ENCODE results near the gene MTA2. TPM values are rescaled to one million over a fixed set of nuclear protein-coding genes. Genes with fewer than 3 reads are reported as not detected.
A peak's percentile ranks its signal among the peaks of the same experiment; 100 is the strongest.
"Not testable (repeated sequence)": the region's sequence is repeated elsewhere in the genome, so short reads cannot be mapped to it uniquely, and the experiment has no call there.

The MTA2 gene
- total RNA-seq, 1 experiment from 2014 or later: 166 TPM

DNA sequence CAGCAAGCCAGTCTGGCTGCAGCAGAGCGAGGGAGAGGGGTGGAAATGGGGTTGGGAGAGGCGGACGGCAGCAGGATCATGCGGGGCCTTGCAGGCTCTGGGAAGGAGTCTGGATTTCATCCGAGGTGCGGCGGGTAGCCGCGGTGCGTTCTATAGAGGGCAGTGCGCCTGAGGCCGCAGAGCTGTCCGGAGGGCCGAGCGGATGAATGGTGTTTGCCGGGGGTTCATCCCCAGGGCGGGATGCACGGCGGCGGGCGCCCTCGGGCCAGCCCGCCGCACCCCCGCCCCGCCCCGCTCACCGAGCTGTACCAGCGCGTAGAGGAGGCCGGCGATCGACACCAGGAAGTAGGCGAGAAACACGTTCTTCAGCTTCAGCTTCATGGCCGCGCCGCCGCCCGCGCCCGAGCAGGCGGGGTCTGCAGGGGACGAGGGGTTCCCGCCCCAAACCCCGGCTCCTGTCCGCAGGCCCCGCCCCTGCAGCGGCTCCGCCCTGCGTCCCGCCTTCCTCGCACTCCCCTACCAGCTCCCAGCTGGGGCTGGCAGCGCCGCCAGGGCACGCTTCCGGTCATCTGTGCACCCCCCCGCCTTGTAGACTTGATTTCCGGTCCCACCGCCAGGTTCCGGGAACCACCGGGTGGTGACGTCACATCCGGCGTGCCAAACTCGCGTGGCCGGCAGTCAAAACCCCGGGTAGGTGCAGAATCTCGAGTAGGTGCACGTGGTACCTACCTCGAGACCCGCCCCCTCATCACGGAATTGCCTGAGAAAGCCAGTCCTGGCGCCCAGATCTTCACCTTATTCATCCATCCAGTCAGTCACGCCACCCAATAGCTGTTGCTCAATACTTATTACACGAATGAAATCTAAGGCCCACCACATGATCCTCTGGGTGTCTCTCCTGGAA lies 20.2 kb upstream of the MTA2 start, which contains the start of gene B3GAT3:
B3GAT3 (minus strand) TSS at position 420 of the 904 bp plus-strand sequence; CDS start at position 381, 39 bp downstream.
- no peaks in the 10 kb centered on the region for H3K27me3 ChIP-seq (ENCODE audit: control insufficient read depth, insufficient read depth, low read length)
- peak; percentile 100 for DNase-seq

DNA sequence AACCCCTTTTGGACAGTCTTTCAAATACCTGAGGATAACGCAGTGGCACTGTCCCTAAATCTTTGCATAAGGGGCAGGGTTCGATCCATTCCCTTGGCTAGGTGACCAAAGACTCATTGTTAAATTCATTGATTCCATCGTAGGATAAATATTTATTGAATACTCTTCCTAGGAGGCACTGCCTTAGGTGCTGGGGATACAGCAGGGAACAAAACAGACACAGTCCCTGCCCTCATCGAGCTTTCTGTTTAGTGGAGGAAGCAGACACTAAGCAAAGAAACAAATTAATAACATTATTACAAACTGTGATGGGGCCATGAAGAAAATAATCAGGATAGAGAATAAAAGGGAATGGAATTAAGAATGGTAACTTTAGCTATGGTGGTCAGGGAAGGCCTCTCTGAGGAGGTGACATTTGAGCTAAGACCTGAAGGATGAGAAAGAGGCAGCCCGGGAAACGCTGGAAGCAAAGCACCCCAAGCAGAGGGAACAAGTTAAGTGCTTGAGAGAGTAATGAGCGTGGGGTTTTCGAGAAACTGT lies 19.4 kb upstream of the MTA2 start:
- peaks cover 11% of the 10 kb centered on the region for H3K36me3 ChIP-seq (replicated peaks; ENCODE audit: control insufficient read depth, insufficient read depth, low read length)
- H3K4me3 ChIP-seq (ENCODE audit: insufficient read depth, low read depth, low read length): peak overlapping the region; percentile 77
- no peak for DNase-seq
- no peaks in the 10 kb centered on the region for H3K27me3 ChIP-seq (ENCODE audit: control insufficient read depth, insufficient read depth, low read length)

More for the DNA sequence above, 20.2 kb upstream of the MTA2 start, which contains the start of gene B3GAT3:
- Histone ChIP-seq H3K4me3 (ENCODE audit: insufficient read depth, low read depth, low read length) (peak within 1 kb of the TSS; percentile 77), H3K36me3 (replicated peaks; ENCODE audit: control insufficient read depth, insufficient read depth, low read length) (peaks cover 18% of the 10 kb centered on the region)

DNA sequence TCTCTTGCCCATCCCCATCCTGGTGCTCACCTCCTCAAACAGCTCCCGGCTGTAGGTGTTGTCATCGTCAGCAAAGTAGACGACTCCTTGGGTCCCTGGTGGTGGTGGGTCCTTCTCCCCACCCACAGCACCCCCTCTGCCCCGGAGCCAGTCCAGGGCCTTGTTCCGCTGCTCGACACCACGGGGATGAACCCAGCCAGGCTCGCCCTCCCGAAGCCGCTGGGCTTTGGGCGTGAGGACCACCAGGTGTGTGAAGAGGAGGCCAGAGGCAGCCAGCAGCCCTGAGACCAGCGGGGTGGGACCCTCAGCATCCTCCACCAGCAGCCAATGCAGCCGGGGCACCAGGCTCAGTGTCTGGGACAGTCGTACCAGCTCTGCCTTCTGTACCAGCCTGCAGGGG lies 15.3 kb upstream of the MTA2 start:
- not testable (repeated sequence) for H3K36me3 ChIP-seq (replicated peaks; ENCODE audit: control insufficient read depth, insufficient read depth, low read length); DNase-seq; H3K27me3 ChIP-seq (ENCODE audit: control insufficient read depth, insufficient read depth, low read length); H3K4me3 ChIP-seq (ENCODE audit: insufficient read depth, low read depth, low read length)

DNA sequence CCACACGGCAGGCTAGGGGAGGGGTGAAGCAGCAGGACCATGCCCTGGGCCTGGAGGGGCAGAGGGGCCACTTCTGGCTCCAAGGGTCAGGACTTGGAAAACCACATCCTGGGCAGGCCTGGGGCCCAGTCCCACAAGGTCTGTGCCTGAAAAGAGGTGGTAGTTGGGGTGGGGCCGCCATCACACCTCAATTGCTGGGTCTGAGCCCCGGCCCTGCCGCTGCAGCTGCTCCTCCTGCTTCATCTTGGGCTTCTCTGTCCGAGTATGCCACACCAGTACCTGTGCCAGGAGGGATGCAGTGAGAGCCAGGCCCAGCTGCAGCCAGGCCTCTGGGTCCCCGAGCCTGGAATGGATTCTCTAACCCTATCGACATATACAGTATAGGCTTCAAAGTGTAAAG lies 13.9 kb upstream of the MTA2 start:
- Histone ChIP-seq H3K36me3 (replicated peaks; ENCODE audit: control insufficient read depth, insufficient read depth, low read length) (no peaks in the 10 kb centered on the region), H3K27me3 (ENCODE audit: control insufficient read depth, insufficient read depth, low read length) (peaks cover 4% of the 10 kb centered on the region), H3K4me3 (ENCODE audit: insufficient read depth, low read depth, low read length) (no peak overlapping the region)
- DNase-seq: no peak

DNA sequence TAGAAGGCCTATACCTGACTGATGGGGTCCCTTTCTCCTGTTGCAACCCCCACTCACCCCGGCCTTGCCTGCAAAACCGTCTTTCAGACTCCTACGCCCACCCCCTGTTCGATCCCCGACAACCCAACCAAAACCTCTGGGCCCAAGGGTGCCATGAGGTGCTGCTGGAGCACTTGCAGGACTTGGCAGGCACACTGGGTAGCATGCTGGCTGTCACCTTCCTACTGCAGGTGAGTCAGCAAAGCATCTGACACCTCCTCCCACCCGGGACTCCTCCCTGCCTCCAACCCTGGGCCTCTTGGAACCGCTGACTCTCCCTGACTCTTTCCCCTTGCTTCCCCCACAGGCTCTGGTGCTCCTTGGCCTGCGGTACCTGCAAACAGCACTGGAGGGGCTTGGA lies 12.6 kb upstream of the MTA2 start:
- no peak for DNase-seq
- no peak overlapping the region for H3K4me3 ChIP-seq (ENCODE audit: insufficient read depth, low read depth, low read length)
- peaks cover 4% of the 10 kb centered on the region for H3K27me3 ChIP-seq (ENCODE audit: control insufficient read depth, insufficient read depth, low read length)
- no peaks in the 10 kb centered on the region; the same call in 1 of the 2 replicates for H3K36me3 ChIP-seq (replicated peaks; ENCODE audit: control insufficient read depth, insufficient read depth, low read length)

DNA sequence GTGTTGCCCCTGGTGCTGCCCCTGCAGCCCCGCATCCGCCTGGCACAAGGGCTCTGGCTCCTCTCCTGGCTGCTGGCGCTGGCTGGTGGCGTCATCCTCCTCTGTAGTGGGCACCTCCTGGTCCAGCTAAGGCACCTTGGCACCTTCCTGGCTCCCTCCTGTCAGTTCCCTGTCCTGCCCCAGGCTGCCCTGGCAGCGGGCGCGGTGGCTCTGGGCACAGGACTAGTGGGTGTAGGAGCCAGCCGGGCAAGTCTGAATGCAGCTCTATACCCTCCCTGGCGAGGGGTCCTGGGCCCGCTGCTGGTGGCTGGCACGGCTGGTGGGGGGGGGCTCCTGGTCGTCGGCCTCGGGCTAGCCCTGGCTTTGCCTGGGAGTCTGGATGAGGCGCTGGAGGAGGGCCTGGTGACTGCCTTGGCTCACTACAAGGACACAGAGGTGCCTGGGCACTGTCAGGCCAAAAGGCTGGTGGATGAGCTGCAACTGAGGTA lies 11.7 kb upstream of the MTA2 start:
- H3K4me3 ChIP-seq (ENCODE audit: insufficient read depth, low read depth, low read length): peak overlapping the region; percentile 24; the same call in 1 of the 2 replicates
- H3K27me3 ChIP-seq (ENCODE audit: control insufficient read depth, insufficient read depth, low read length): peaks cover 4% of the 10 kb centered on the region
- H3K36me3 ChIP-seq (replicated peaks; ENCODE audit: control insufficient read depth, insufficient read depth, low read length): no peaks in the 10 kb centered on the region; the same call in 1 of the 2 replicates
- no peak for DNase-seq

DNA sequence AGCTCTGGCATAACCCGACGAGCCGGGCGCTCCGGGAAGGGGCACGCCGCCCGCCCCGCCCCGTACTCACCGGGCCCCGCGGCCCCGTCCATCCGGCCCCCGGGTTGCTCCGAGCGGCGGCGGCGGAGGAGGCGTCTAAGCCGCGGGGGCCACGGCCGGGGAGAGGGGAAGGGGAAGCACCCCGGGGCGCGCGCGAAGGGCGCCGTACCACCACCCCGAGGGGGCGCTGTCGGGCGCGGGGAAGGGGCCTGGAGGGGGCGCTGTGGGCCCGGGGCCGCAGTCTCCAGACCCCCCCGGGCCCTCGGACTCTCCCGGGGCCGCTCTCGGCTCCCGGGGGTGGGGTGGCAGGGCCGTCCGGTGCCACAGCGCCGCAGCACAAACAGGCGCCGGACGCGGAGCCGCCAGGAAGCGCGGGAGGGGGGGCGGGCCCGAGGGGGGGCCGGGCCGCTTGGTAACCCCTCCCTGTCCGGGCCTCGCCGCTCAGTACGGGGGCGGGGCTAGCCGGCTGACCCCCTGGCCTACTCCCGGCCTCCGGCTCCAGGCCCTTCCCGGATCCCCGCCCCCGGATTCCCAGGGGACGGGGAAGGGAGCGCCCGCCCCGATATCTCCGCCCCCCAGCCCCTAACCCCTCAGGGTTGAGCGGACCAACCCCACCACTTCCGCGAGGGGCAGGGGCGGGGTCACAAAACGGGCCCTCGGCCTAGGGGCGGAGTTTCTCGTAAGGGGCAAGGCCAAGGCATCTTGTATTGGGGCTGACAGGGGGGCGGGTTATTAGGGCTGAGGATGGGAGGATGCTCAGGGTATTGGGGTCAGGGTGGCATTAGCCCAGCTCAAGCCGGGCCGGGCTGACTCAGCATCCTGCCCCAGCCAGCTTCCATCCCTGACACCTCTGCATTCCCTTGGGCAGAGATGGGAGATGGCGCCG lies 11.0 kb upstream of the MTA2 start, which contains the start of the genes EML3 and ROM1:
EML3 (minus strand) TSS at position 410 of the 925 bp plus-strand sequence; CDS start at position 92, 318 bp downstream.
ROM1 (plus strand) TSS at position 892 of the 925 bp plus-strand sequence; CDS start at position 917, 25 bp downstream.
- DNase-seq: peak; percentile 100
- Histone ChIP-seq H3K36me3 (replicated peaks; ENCODE audit: control insufficient read depth, insufficient read depth, low read length) (no peaks in the 10 kb centered on the region; the same call in 1 of the 2 replicates), H3K4me3 (ENCODE audit: insufficient read depth, low read depth, low read length) (peak within 1 kb of the TSS; percentile 70)

DNA sequence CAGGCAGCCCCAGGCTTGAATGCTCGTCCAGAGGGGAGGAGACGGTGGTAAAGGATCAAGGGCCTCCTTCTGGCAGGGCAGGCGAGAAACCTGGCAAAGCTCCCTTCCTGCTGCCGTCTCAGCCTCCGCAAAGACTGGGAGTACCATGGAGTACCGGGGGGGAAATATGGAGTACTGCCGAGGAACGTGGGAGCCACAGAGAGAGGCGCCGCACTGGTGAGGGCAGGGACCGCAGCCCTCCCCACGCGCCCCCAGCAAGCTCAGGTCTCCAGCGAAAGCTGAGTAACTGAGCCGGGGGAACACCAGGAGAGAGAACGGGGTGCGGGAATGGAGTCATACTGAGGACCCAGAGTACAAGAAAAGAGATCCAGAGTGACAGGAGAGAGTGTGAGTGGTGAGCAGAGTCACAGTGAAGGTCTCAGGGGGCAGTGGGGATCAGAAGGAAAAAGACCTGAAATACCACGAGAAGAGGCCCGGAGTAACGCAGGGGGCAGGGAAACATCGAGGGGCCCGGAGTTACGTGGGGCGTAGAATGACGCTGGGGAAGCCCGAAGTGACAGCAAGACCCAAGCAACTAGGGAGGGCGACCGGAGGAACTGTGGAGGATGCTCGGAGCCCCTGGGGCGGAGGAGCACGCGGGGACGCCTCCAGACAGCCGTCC lies 10.2 kb upstream of the MTA2 start:
- peak overlapping the region; percentile 70 for H3K4me3 ChIP-seq (ENCODE audit: insufficient read depth, low read depth, low read length)
- peak; percentile 79 for DNase-seq

More for the DNA sequence above, 11.0 kb upstream of the MTA2 start, which contains the start of the genes EML3 and ROM1:
- peaks cover 4% of the 10 kb centered on the region for H3K27me3 ChIP-seq (ENCODE audit: control insufficient read depth, insufficient read depth, low read length)

DNA sequence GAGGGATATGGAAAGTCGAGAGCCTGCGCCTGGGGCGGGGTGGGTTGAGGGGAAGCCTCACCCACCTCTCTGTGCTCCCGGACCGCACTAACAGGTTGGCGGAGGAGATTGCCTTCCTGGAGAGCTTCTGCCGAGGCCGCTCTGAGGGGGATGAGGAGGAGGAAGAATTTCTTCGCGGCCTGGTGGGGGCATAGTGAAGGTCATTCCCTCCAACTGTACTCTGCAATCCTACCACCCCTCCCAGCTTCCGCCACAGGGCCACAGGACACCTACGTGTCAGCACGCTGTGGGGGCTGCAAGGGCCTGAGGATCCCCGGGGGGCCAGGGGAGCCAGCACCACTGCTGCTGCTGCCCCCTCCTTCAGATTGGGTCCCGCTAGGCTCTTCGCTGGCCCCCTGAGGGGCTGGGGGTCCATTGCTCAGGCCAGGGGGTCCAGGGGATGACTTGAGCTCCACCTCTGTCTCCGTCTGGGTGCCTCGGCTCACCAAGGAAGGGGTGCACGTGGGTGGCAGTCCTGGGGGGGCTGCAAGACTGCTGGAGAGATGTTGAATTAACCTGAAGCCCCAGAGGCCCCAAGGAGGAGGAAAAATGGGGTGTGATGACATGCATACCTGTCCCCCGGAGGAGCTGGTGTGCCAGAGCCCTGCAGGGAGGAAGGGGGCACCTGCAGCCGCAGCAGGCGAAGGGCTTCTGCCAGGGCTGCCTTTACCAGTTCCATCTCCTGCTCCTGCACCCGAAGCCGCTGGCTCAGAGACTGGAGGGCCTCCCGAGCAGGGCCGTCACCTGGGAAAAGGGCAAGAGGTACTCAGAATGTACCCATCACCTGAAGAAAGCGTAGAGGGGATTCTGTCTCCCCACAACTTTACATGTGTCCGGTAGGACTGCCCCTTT lies 9.4 kb upstream of the MTA2 start:
- no peaks in the 10 kb centered on the region; the same call in 1 of the 2 replicates for H3K36me3 ChIP-seq (replicated peaks; ENCODE audit: control insufficient read depth, insufficient read depth, low read length)
- peaks cover 4% of the 10 kb centered on the region for H3K27me3 ChIP-seq (ENCODE audit: control insufficient read depth, insufficient read depth, low read length)
- no peak for DNase-seq
- peak overlapping the region; percentile 70 for H3K4me3 ChIP-seq (ENCODE audit: insufficient read depth, low read depth, low read length)

More for the DNA sequence above, 10.2 kb upstream of the MTA2 start:
- Histone ChIP-seq H3K36me3 (replicated peaks; ENCODE audit: control insufficient read depth, insufficient read depth, low read length) (no peaks in the 10 kb centered on the region; the same call in 1 of the 2 replicates), H3K27me3 (ENCODE audit: control insufficient read depth, insufficient read depth, low read length) (peaks cover 4% of the 10 kb centered on the region)

DNA sequence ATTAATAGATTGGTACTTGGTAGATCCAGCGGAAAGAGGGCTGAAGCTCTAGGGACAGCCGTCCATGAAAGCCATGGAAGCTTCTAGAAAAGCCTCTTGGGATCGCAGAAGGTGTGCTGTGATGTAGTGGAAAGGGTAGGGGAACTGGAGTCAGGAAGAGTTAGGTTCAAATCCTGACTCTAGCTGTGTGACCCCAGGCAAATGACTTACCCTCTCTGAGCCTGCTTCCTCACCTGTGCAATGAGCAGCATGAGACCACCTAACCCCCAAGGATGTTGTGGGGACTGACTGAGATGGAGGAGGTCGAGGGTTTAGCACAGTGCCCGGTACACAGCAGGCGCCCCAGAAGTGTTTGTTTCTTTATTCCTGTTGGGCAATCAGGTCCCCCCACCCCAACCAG lies 8.7 kb upstream of the MTA2 start:
- Histone ChIP-seq H3K27me3 (ENCODE audit: control insufficient read depth, insufficient read depth, low read length) (peaks cover 4% of the 10 kb centered on the region), H3K36me3 (replicated peaks; ENCODE audit: control insufficient read depth, insufficient read depth, low read length) (no peaks in the 10 kb centered on the region; the same call in 1 of the 2 replicates), H3K4me3 (ENCODE audit: insufficient read depth, low read depth, low read length) (no peak overlapping the region)
- no peak for DNase-seq

DNA sequence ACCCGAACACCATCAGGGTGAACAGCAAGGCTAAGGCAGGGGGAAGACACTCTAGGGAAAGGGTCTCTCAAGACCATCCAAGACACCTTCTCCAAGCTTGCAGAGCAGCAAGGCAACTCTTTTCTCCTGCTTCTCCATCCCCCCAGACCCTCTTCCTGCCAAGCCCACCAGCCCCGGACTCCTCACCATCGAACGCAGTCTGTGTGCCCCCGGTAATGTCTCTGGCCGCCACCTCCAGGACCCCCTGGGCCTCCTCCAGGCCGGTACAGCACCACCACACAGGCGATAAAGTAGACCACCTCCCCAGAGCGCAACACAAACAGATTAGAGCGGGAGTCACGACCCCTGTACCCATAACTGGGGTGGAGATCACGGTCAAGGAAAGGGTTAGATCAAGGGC lies 7.1 kb upstream of the MTA2 start:
- Histone ChIP-seq H3K27me3 (ENCODE audit: control insufficient read depth, insufficient read depth, low read length) (peaks cover 8% of the 10 kb centered on the region), H3K36me3 (replicated peaks; ENCODE audit: control insufficient read depth, insufficient read depth, low read length) (peaks cover 1% of the 10 kb centered on the region; the same call in 1 of the 2 replicates), H3K4me3 (ENCODE audit: insufficient read depth, low read depth, low read length) (no peak overlapping the region)
- no peak for DNase-seq

DNA sequence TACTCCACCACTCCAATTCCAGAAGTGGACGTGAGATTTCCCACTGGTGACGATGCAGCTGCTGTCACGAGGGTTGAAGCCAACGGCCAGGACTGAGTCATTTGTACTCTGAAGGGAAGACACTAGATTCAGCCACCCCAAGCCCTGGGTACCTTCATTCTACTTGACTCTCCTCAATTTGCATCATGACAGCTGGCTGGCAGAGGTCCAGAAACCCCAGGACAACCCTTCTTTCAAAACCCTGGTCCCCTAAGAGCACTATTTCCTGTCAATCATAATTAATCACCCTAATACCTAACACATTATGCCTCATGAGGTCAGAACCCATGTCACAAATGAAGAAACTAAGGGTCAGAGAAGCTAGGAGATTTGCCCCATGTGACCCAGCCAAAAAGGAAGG lies 6.0 kb upstream of the MTA2 start:
- no peak for DNase-seq
- H3K36me3 ChIP-seq (replicated peaks; ENCODE audit: control insufficient read depth, insufficient read depth, low read length): peaks cover 1% of the 10 kb centered on the region; the same call in 1 of the 2 replicates
- peaks cover 18% of the 10 kb centered on the region for H3K27me3 ChIP-seq (ENCODE audit: control insufficient read depth, insufficient read depth, low read length)
- H3K4me3 ChIP-seq (ENCODE audit: insufficient read depth, low read depth, low read length): no peak overlapping the region

All from H7 (cell line).